H9 (cell line): ENCODE measurements around the gene CUBN. TPM values are rescaled to one million over a fixed set of nuclear protein-coding genes. Genes with fewer than 3 reads are reported as not detected.

ENCODE experiments used
- DNase-seq: peaks from one replicate; pipeline ENCODE4 v3.0.0-alpha.2; 2017
- H2AFZ ChIP-seq: one replicate; pipeline ENCODE4 v1.6.1; 2013; ENCODE audit warnings: mild to moderate bottlenecking, low read length, control low read depth, moderate library complexity
- H2AK5ac ChIP-seq: 2 replicates; pipeline ENCODE4 v1.6.1; 2013; ENCODE audit warnings: low read length, control low read depth, mixed read lengths; ENCODE audit not compliant: insufficient read length
- H2BK120ac ChIP-seq: one replicate; pipeline ENCODE4 v1.6.1; 2013; ENCODE audit warnings: low read depth, mild to moderate bottlenecking, low read length, control low read depth, inconsistent platforms; ENCODE audit not compliant: poor library complexity, severe bottlenecking
- H2BK12ac ChIP-seq: 2 replicates; pipeline ENCODE4 v1.6.1; 2013; ENCODE audit warnings: low read length, control low read depth, mixed read lengths, low read depth; ENCODE audit not compliant: insufficient read length
- H2BK15ac ChIP-seq: 2 replicates; pipeline ENCODE4 v1.6.1; 2013; ENCODE audit warnings: low read depth, low read length, control low read depth
- H2BK20ac ChIP-seq: one replicate; pipeline ENCODE4 v1.6.1; 2013; ENCODE audit warnings: low read depth, mild to moderate bottlenecking, low read length, control low read depth, inconsistent platforms; ENCODE audit not compliant: poor library complexity, severe bottlenecking
- H2BK5ac ChIP-seq: 2 replicates; pipeline ENCODE4 v1.6.1; 2013; ENCODE audit warnings: low read length, control low read depth, mixed read lengths; ENCODE audit not compliant: insufficient read length
- H3K14ac ChIP-seq: 2 replicates; pipeline ENCODE4 v1.6.1; 2013; ENCODE audit warnings: low read length, control low read depth; ENCODE audit not compliant: insufficient read depth
- H3K18ac ChIP-seq: 2 replicates; pipeline ENCODE4 v1.6.1; 2013; ENCODE audit warnings: low read depth, mild to moderate bottlenecking, mixed read lengths, low read length, control low read depth; ENCODE audit not compliant: insufficient read length
- H3K23ac ChIP-seq: 2 replicates; pipeline ENCODE4 v1.6.1; 2013; ENCODE audit warnings: low read length, control low read depth, mixed read lengths, low read depth; ENCODE audit not compliant: insufficient read length
- H3K23me2 ChIP-seq: 2 replicates; pipeline ENCODE4 v1.6.1; 2013; ENCODE audit warnings: low read depth, mild to moderate bottlenecking, mixed read lengths, low read length, control low read depth; ENCODE audit not compliant: insufficient read length, poor library complexity, severe bottlenecking
- H3K27ac ChIP-seq: 2 replicates; pipeline ENCODE4 v1.5.1; 2013; ENCODE audit warnings: low read length, control low read depth, mixed read lengths, low read depth; ENCODE audit not compliant: insufficient read length
- H3K27me3 ChIP-seq: 2 replicates; pipeline ENCODE4 v1.6.1; 2013; ENCODE audit warnings: low read length, control low read depth, inconsistent platforms; ENCODE audit not compliant: insufficient read depth
- H3K4ac ChIP-seq: 2 replicates; pipeline ENCODE4 v1.6.1; 2013; ENCODE audit warnings: low read depth, mild to moderate bottlenecking, control low read depth, inconsistent platforms, low read length, moderate library complexity
- H3K4me1 ChIP-seq: 2 replicates; pipeline ENCODE4 v1.6.1; 2013; ENCODE audit warnings: low read length, control low read depth, inconsistent platforms; ENCODE audit not compliant: insufficient read depth
- H3K4me2 ChIP-seq: 2 replicates; pipeline ENCODE4 v1.6.1; 2013; ENCODE audit warnings: low read length, control low read depth, mixed read lengths; ENCODE audit not compliant: insufficient read length, insufficient read depth
- H3K56ac ChIP-seq: 2 replicates; pipeline ENCODE4 v1.6.1; 2013; ENCODE audit warnings: low read depth, mild to moderate bottlenecking, mixed read lengths, low read length, control low read depth; ENCODE audit not compliant: insufficient read length
- H3K79me1 ChIP-seq: 2 replicates; pipeline ENCODE4 v1.6.1; 2013; ENCODE audit warnings: low read depth, mild to moderate bottlenecking, moderate library complexity, low read length, control low read depth, inconsistent platforms; ENCODE audit not compliant: insufficient read depth, poor library complexity, severe bottlenecking
- H3K79me2 ChIP-seq: 2 replicates; pipeline ENCODE4 v1.6.1; 2013; ENCODE audit warnings: low read length, control low read depth, inconsistent platforms; ENCODE audit not compliant: insufficient read depth
- H3K9ac ChIP-seq: 2 replicates; pipeline ENCODE4 v1.6.1; 2013; ENCODE audit warnings: low read length, control low read depth, mixed read lengths; ENCODE audit not compliant: insufficient read length; ENCODE audit errors: extremely low read depth
- H3K9me3 ChIP-seq: one replicate; pipeline ENCODE4 v1.6.1; 2013; ENCODE audit warnings: low read depth, low read length, inconsistent platforms; ENCODE audit not compliant: control insufficient read depth
- H3T11ph ChIP-seq: one replicate; pipeline ENCODE4 v1.6.1; 2013; ENCODE audit warnings: mild to moderate bottlenecking, low read length, control low read depth, inconsistent platforms
- H4K20me1 ChIP-seq: one replicate; pipeline ENCODE4 v1.6.1; 2013; ENCODE audit not compliant: control insufficient read depth, insufficient read length, insufficient read depth
- H4K5ac ChIP-seq: 2 replicates; pipeline ENCODE4 v1.6.1; 2013; ENCODE audit warnings: low read depth, mild to moderate bottlenecking, mixed read lengths, low read length, control low read depth; ENCODE audit not compliant: insufficient read length
- H4K8ac ChIP-seq: replicated peaks from 2 replicates; pipeline ENCODE4 v1.6.1; 2013; ENCODE audit warnings: low read length, control low read depth, mixed read lengths, low read depth; ENCODE audit not compliant: insufficient read length
- H4K91ac ChIP-seq: 2 replicates; pipeline ENCODE4 v1.6.1; 2013; ENCODE audit warnings: low read depth, mild to moderate bottlenecking, moderate library complexity, mixed read lengths, low read length, control low read depth; ENCODE audit not compliant: insufficient read length
- H3K27ac Mint-ChIP-seq, 3 experiments: 2 replicates in 2 of 3; 3 replicates in 1 of 3; pipeline ENCODE4 v1.8.0; 2020 to 2021; ENCODE audit warnings: mixed read lengths in 3 of 3, mild to moderate bottlenecking in 1 of 3, moderate library complexity in 1 of 3
- H3K27me3 Mint-ChIP-seq: 2 replicates; pipeline ENCODE4 v1.8.0; 2021; ENCODE audit warnings: low read depth, mild to moderate bottlenecking, moderate library complexity, mixed read lengths
- H3K36me3 Mint-ChIP-seq, 3 experiments: 2 replicates in 2 of 3; 3 replicates in 1 of 3; pipeline ENCODE4 v1.8.0; 2020 to 2021; ENCODE audit warnings: low read depth in 3 of 3, mixed read lengths in 3 of 3; ENCODE audit not compliant: insufficient read depth in 1 of 3
- H3K4me1 Mint-ChIP-seq, 2 experiments: 2 replicates each; pipeline ENCODE4 v1.8.0; 2020; ENCODE audit warnings: mixed read lengths in 2 of 2
- H3K4me3 Mint-ChIP-seq, 2 experiments: 2 replicates in 1 of 2; 3 replicates in 1 of 2; pipeline ENCODE4 v1.8.0; 2020 to 2021; ENCODE audit warnings: mild to moderate bottlenecking in 2 of 2, mixed read lengths in 2 of 2, moderate library complexity in 1 of 2
- H3K9me3 Mint-ChIP-seq, 2 experiments: 2 replicates in 1 of 2; 3 replicates in 1 of 2; pipeline ENCODE4 v1.8.0; 2020; ENCODE audit warnings: mild to moderate bottlenecking in 2 of 2, mixed read lengths in 2 of 2, moderate library complexity in 1 of 2
- CTCF ChIP-seq: fragments of 200-600 bp; sonication (generic); conservative IDR thresholded peaks from 3 replicates; pipeline ENCODE4 v1.8.0; 2021; ENCODE audit warnings: antibody characterized with exemption, mild to moderate bottlenecking
- WGBS: extraction: QIAGEN DNeasy Blood & Tissue Kit; methylation state at CpG from one replicate; pipeline ENCODE4 v1.1.7; 2013; ENCODE audit warnings: missing lambda C conversion rate, low lambda C conversion rate, mixed read lengths; ENCODE audit not compliant: insufficient read length; ENCODE audit errors: extremely low coverage; 5-methylcytosine and 5-hydroxymethylcytosine counted together
- total RNA-seq: library from RNA; stranded (reverse); gene quantifications from 2 replicates; pipeline ENCODE4 v1.2.1, GENCODE V29; 2021

Gene CUBN
- total RNA-seq, 1 experiment from 2014 or later: 0.26 TPM

GRCh38 chr10:16948361-16948760 lies 181.2 kb downstream of the CUBN start:
- no peak overlapping the region for H4K91ac ChIP-seq
- H2BK12ac ChIP-seq: no peak overlapping the region
- peak overlapping the region in 1 of 3 experiments; percentile 74; a peak in 1 of 7 replicates for H3K27ac Mint-ChIP-seq
- no peak overlapping the region for H3K27ac ChIP-seq
- H3K4me3 Mint-ChIP-seq: no peak overlapping the region
- no peak overlapping the region for H2BK5ac ChIP-seq
- no peaks in the 10 kb centered on the region for H3K9me3 Mint-ChIP-seq
- H3K4me2 ChIP-seq: no peak overlapping the region
- no peaks in the 10 kb centered on the region for H3K79me1 ChIP-seq
- no peak overlapping the region for H2BK15ac ChIP-seq
- peaks cover 45 to 51% of the 10 kb centered on the region in 2 experiments for H3K4me1 Mint-ChIP-seq
- no peak overlapping the region for H3K4ac ChIP-seq
- H4K5ac ChIP-seq: no peak overlapping the region
- DNase-seq: no peak
- TF ChIP-seq CTCF: no peak
- no peak overlapping the region for H3K9ac ChIP-seq
- peaks cover 2% of the 10 kb centered on the region; the same call in 1 of the 2 replicates for H3K27me3 Mint-ChIP-seq
- H3K36me3 Mint-ChIP-seq: no peaks in the 10 kb centered on the region; a peak in 1 of 7 replicates
- no peaks in the 10 kb centered on the region for H3K9me3 ChIP-seq
- H3K27me3 ChIP-seq: no peaks in the 10 kb centered on the region
- H3K4me1 ChIP-seq: 0 out of 2 replicates have a peak, but pooled peaks cover 3% of the 10 kb centered on the region
- no peaks in the 10 kb centered on the region for H3K23me2 ChIP-seq
- H3K79me2 ChIP-seq: no peaks in the 10 kb centered on the region
- H3K56ac ChIP-seq: no peak overlapping the region
- no peak overlapping the region for H2AK5ac ChIP-seq
- no peaks in the 10 kb centered on the region for H4K20me1 ChIP-seq
- H3K23ac ChIP-seq: no peak overlapping the region
- no peak overlapping the region for H2BK120ac ChIP-seq
- H3K18ac ChIP-seq: no peak overlapping the region
- no peak overlapping the region for H4K8ac ChIP-seq
- no CpG with 5 or more reads among the region's 12 CpGs for WGBS
- no peak overlapping the region for H2BK20ac ChIP-seq
- no peak overlapping the region for H2AFZ ChIP-seq
- no peak overlapping the region for H3T11ph ChIP-seq
- H3K14ac ChIP-seq: no peak overlapping the region
